GM12891 (cell line): Measurements from ENCODE around the gene CLMP.

Source experiments
- PAX5 ChIP-seq: IDR thresholded peaks from 2 replicates; pipeline ENCODE4 v1.6.1; 2011; ENCODE audit warnings: low read length, moderate library complexity, mild to moderate bottlenecking; ENCODE audit not compliant: insufficient read depth, severe bottlenecking
- POLR2A ChIP-seq: IDR thresholded peaks from 2 replicates; pipeline ENCODE4 v1.6.1; 2011; ENCODE audit warnings: low read depth, low read length, control low read depth
- POLR2AphosphoS5 ChIP-seq: IDR thresholded peaks from 2 replicates; pipeline ENCODE4 v1.6.1; 2011; ENCODE audit warnings: low read depth, low read length, control low read depth
- POU2F2 ChIP-seq: IDR thresholded peaks from 2 replicates; pipeline ENCODE4 v1.6.1; 2011; ENCODE audit warnings: low read depth, mild to moderate bottlenecking, control low read depth, low read length, moderate library complexity
- TAF1 ChIP-seq: IDR thresholded peaks from 2 replicates; pipeline ENCODE4 v1.6.1; 2011; ENCODE audit warnings: low read depth, low read length, control low read depth

DNA sequence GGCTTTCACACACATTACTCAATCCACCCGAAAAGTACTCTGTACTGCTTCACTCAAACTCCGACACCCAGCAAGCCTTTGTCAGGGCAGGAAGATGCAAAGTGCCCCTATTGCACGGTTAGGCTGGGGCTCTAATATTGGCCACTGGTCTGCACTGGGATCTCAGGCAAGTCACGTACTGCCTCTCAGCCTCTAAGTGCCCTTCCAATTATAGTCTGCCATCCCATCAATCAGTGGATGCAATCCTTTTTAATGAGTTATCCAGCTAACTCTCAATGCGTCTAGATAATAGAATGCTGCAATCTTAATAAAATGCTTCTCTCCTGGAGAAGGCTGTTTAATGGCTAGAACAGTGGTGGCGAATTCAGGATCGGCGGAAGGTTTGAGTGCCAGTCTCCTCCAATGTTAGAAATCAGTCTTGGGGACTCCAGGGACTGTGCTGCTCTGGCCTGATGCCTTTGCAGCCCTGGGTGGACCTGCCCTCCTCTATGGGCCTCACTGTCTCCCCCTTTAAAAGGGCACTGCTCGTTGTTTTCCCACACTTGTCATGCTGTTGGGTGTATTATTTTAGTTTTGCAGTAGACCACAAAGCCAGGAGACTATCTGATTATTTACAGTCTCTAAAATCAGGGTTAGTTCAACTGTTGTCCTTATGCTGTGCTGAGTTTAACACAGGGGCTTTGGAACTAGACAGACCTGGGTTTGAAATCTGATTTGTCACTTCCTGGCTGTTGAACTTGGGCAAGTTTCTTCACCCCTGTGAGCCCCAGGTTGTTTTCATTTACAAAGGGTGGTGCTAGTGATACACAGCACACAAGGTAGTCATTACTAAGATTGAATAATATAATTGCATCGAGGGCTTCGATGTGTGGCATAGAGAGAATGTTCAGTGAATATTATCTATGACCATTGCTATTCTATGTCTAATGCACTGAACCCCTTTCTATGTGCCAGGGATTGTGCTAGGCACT, 36.7 kb downstream of the CLMP start:
- TF ChIP-seq POLR2A (no peak), PAX5 (no peak), POLR2AphosphoS5 (no peak), TAF1 (no peak), POU2F2 (no peak)
